ENCODE measurements around the gene KRTAP10-6.
"Not testable (repeated sequence)": the region's sequence is repeated elsewhere in the genome, so short reads cannot be mapped to it uniquely, and the experiment has no call there.

The KRTAP10-6 gene

DNA sequence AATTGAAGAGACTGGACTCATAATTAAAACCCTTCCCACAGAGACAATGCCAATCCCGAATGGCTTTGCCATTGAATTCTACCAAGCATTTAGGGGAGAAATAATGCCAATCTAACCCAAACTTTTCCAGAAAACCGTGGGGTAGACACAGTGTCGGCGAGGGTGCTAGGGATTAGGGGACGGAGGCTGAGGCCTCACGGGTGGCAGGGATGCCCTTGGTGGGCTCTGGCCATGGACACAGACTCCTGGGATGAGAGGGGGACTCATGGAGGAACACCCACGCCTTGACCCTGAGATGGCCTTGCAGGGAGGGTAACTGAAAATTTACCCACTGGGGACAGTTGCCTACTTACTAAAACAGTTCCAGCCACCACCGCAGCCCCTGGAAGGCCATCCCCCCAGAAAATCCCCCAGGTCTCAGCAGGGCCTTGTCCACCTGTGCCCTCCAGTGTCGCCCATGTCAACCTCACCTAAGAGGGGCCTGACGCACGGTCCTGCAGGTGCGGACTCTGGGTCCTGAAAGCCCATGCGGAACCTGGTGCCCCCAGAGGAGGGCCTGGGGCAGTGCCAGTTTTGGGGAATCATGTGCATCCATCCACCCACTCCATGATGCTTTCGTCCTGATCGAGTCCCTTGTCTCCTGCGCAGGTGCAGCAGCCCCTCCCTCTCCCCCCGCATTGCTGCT is 13.8 kb downstream of the KRTAP10-6 start:
- no peak for DNase-seq

DNA sequence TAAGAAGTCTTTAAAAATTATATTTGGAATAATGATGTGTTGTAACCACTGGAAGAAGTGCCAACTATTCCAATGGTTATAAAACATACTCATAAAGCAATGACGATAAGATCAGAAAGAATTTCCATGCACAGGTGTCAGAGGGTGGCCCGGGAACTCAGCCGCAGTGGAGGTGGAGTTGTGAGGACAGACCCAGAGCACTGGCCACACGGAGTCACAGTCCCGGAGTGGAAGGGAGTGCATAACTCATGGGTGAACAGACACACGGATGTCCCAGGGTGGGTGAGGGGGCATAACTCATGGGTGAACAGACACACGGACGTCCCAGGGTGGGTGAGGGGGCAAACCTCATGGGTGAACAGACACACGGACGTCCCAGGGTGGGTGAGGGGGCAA is 16.3 kb downstream of the KRTAP10-6 start:
- DNase-seq = no peak

DNA sequence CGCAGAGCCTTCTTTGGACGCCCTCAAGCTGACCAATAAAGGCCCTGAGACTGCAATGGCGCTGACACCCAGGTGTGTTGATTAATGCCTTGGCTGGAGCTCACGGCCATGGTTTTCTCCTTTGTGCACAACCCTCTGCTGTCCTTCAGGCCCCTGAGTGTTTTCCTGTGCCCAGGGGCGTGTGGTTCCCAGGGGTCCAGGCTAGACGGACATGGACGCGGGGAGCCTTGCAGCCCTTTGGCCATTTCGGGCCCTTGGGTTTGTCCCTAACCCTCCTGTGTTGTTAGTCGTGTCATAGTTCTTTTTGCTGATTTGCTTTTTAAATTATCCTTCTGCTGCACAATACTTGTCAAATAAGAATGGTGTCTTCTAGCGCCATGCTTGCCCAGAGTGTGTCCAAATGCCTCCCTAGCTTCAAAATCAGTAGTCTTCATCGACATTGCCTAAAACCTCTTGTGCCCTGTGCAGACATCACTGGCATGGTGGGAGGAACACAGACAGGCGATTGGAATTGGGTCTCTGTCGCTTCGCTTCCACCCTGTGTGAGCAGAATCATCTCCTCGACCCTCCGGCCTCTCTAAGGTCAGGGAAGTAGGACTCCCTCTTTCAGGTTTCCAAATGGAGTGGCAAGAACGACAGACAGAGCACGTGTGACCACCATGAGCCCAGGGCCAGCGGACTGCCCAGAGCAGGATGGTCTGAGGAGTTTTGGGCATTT is 16.8 kb downstream of the KRTAP10-6 start:
- no peak for DNase-seq

DNA sequence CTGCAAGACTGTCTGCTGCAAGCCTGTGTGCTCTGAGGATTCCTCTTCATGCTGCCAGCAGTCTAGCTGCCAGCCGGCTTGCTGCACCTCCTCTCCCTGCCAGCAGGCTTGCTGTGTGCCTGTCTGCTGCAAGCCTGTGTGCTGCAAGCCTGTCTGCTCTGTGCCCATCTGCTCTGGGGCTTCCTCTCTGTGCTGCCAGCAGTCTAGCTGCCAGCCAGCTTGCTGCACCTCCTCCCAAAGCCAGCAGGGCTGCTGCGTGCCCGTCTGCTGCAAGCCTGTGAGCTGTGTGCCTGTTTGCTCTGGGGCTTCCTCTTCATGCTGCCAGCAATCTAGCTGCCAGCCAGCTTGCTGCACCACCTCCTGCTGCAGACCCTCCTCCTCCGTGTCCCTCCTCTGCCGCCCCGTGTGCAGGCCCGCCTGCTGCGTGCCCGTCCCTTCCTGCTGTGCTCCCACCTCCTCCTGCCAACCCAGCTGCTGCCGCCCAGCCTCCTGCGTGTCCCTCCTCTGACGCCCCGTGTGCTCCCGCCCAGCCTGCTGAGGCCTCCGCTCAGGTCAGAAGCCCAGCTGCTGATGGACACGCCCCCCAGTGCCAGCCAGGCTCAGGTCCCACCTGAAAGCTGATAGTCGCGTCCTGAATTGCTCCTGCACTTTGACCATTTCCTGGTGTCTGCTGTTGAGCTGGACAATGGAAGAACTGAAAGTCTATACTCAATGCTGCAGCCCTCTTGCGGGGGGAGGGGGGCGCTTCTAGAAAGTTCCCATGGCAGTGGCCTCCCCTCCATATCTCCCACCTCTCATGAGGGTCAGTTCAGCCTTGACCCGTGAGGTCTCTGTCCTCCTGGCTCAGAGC is 17.6 kb downstream of the KRTAP10-6 start:
- DNase-seq = no peak

DNA sequence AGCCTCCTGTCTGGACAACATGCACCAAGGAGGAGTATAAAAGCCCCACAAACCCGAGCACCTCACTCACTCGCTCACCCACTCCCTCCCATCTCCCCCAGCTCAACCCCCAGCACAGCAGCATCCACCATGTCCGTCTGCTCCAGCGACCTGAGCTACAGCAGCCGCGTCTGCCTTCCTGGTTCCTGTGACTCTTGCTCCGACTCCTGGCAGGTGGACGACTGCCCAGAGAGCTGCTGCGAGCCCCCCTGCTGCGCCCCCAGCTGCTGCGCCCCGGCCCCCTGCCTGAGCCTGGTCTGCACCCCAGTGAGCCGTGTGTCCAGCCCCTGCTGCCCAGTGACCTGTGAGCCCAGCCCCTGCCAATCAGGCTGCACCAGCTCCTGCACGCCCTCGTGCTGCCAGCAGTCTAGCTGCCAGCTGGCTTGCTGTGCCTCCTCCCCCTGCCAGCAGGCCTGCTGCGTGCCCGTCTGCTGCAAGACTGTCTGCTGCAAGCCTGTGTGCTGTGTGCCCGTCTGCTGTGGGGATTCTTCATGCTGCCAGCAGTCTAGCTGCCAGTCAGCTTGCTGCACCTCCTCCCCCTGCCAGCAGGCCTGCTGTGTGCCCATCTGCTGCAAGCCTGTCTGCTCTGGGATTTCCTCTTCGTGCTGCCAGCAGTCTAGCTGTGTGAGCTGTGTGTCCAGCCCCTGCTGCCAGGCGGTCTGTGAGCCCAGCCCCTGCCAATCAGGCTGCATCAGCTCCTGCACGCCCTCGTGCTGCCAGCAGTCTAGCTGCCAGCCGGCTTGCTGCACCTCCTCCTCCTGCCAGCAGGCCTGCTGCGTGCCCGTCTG is 18.5 kb downstream of the KRTAP10-6 start, which contains the start of gene KRTAP10-4:
Gene KRTAP10-4 (plus strand): TSS at position 100 of the 827 bp plus-strand sequence. CDS start 30 bp downstream, at position 130.
- DNase-seq = not testable (repeated sequence)

DNA sequence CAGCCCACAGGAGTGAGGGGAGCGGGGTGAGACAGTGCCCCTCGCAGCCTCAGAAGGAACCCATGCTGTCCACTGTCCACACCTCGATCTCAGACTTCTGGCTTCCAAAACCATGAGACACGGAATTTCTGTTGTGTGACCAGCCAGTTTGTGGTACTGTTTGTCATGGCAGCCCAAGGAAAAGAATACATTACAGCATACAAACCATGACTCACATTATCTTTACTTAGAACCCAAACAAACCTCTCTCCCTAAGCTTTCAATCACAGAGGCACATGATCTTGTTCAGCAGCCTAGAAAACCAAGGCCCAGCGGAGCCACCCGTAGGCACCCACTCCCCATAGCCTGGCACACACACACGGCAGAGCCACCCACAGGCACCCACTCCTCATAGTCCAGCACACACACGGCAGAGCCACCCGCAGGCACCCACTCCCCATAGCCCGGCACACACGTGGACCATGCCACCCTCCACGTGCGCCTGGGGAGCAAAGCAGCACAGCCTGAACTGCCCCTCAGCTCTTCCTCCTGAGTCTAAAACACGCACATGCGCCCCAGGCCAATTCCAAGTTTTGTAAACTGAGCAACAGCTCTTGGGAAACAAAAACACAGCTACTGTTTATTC is 19.2 kb downstream of the KRTAP10-6 start:
- DNase-seq = no peak

DNA sequence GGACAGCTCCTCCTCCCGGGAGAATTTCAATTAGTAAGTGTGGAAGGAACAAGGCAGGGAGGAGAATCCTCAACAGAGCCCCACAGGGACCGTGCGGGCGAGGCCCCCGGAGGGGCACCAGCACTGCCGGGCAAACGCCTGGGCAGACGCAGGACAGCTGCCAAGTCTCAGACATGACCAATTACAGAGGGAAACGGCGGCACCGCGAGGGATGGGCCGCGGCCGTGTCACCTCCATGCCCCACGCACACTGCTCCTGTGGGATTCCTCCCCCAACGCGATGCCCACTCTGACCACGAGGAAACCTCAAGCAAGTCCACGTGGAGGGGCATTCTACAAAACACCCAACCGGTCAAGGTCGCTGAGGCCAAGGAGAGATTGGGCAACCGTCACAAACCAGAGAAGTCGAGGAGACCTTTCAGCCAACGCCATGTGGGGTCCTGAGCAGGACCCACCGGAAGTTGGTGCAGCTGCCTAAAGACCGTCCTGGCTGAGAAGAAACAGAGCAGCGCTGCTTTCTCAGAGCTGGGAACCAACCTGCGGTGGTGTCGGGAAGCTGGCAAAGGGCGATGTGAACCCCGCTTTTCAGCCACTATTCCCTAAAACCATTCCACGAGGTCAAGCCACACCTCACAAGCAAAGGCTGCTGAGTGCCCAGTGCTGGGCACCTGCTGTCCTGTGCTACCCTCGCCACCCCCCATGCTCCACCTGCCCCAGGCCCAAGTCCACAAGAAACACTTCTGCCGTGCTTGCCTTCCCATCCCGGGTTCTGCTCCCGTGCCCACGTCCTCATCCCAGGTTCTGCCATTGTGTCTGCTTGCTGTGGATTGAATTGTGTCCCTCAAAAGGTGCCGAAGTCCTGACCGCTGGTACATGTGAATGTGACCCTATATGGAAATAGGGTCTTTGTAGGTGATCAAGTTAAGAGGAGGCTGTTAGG is 20.2 kb downstream of the KRTAP10-6 start:
- DNase-seq = no peak

DNA sequence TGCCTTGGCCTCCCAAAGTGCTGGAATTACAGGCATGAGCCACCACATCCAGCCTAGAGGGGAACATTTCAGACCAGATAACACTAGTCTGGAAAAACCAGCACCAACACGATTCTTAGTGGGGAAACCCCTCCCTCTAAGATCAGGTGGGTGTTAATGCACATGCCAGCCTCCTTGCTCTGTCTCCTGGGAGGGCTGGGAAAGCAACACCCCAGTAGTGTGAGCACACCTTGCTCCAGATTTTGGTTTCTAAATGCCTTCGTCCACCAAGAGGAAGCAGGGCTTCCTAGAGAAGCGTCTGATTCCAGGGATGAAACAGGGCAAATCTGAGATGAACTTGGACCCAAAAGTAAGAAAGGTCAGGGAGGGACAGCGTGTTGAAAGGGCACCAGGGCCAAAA is 21.0 kb downstream of the KRTAP10-6 start:
- no peak for DNase-seq

DNA sequence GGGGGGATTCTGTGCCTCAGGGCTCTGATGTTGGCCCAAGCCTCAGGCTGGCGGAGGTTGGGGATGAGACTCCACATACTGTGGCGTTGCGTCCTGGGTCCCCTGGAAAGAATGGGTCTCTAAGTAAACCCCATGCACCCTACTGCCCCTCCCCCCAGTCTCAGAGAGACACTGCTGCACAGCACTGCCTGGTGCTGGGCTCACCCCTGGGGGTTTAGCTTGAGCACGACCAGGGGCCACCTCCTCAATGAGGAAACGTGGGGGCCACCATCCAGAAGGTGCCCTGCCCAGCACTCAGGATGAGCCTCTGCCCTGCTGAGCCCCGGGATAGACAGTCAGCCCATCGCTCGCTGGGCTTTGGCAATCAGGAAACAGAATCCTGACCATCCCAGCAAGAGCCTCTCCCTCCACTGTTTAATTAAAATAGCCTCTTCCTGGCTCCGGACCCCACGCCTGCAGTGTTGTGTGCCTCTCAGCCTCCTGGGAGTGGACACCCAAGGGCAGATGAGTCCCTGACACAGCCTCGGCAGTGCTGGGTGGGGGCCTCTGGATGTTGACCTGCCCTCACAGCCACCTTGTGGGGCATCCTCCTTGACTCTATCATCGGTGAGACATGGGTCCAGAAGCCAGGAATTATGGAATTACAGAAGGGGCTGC is 22.3 kb downstream of the KRTAP10-6 start:
- no peak for DNase-seq

DNA sequence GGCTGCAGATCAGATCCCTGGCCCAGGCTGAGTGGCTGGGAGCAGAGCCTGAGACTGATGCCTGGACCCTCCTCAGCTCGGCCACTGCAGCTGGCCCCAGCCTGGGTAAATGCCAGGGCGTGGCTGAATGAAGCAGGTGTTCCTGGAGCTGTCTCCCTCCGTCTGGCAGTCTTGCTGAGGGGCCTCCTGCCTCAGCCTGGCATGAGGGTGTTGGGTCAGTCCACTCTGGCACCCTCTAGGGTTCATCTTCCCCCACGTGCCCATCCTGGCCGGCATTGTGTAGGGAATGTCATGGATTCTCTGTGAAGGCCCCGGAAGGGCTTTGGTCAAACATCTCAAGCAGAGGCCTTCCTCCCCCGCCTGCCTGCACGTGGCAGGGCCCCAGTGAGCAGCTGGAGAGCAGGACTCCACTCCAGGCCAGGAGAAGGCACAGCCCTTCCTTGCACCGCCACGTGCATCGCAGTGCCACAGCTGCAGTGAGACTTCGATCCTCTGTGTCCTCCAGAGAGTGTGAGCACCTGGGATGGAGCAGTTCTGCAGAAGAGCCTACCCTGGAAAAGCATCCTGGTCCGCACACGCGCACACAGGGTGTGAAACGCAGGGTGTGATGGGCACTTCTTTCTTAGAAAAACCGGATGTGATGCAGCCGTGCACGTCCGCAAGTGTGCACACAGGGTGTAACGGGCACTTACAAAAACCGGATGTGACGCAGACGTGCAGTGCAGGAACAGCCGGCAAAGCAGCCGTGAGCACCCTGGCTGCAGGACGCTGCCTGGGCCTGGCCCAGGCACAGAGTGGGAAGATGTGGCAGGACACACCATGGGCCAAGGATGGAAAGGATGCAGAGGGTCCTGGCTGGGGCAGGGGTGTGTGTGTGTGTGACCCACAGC is 23.4 kb downstream of the KRTAP10-6 start:
- peak; percentile 13 for DNase-seq

DNA sequence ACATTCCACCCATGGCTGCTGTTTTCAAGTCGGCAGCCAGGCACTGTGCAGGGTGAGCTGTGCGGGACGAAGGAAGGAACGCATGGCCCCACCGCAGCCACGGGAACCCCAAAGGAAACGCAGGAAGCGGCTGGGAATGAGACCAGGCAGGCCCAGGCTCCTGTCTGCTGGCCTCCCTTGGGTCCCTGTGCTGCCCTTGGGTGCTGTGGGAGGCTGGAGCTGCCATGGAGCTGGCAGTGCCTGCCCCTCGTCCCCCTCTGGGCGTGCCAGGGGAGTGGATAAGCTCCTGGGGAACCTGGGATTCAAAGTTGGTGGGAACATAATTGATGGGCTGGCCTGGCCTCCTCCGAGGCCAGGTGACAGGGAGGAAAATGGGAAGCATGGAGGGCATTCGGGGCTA is 24.0 kb downstream of the KRTAP10-6 start:
- DNase-seq = no peak

DNA sequence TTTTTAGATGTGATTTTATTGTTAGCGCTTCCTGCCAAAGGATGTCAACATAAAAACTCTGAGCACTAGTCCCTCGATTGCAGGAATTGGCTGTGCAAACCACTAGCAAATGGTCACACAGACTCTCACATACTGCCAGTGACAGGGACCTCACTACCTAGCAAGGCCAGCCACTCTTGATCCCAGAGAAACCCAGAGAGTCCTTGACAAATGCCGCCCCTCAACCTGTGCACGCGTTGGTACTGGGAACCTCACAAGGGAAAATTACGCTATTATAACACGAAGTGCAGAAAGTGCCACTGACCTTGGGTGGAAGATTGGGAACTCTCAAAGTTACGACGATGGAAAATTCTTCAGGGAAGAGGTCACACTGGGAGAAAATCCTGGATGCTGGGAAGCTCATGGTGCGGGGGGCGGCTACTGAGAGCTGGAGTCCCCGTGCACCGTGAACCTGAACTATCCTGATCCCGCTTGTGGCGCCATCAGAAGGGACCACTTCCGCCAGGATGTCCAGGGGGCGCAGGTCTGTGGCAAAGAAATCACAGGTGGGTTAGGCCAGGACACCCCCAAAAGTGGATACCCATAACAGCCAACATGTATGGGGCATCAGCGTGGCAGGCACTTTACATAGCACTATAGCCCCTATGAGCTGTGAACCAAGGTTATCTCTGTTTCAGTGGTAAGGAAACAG is 24.7 kb downstream of the KRTAP10-6 start:
- no peak for DNase-seq

DNA sequence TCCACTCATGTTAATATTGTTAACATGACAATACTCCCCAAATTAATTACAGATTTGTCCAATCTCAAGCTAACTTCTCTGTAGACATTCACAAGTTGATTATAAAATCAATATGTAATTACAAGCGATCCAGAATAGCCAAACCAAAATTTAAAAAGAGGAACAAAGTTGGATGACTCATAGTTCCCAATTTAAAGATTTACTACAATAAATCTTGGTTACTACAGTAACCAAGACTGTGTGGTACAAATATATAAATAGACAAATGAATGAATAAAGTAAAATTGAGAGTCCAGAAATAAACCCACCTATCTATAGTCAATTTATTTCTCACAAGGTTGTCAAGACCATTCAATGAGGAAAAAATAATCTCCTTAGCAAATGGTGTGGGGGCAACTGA is 25.9 kb downstream of the KRTAP10-6 start:
- no peak for DNase-seq

DNA sequence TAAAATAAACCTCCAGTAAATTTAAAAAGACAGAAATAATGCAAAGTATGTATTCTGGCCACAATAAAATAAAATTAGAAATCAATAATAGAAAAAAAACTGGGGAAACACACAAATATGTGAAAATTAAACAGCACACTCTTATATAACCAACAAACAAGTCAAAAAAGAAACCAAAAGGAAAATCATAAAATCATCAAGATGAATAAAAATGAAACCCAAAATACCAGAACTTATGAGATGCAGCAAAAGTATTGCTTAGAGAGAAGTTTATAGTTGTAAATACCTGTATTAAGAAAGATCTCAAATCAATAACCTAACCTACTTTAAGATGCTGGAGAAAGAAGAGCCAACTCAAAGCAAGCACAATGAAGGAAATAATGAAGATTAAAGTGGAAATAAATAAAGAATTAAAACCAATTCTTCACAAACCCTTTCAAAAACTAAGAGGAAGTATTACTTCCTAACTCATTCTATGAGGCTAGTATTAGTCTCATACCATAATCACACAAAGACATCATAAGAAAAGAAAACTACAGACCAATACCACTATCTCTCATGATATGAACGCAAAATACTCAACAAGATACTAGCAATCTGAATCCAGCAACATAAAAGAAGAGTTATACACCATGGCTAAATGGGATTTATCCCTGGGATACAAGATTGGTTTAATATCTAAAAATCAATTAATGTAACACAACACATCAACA is 27.3 kb downstream of the KRTAP10-6 start:
- no peak for DNase-seq

DNA sequence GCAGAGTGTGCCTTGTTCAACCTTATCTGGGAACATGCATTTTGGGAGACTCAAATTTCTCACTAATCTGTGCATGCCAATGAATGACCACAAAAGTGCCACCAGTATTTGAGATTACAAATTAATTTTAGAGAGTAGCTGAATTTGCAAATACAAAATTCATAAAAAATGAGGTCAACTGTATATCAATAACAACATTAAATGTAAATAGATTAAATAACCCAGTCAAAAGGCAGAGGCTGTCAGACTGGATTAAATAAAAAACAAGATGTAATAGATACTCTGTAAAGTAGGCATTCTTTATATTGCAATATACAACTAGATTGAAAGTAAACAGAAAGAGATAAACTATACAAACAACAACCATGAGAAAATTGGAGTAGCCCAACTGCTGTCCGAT is 28.2 kb downstream of the KRTAP10-6 start:
- no peak for DNase-seq

DNA sequence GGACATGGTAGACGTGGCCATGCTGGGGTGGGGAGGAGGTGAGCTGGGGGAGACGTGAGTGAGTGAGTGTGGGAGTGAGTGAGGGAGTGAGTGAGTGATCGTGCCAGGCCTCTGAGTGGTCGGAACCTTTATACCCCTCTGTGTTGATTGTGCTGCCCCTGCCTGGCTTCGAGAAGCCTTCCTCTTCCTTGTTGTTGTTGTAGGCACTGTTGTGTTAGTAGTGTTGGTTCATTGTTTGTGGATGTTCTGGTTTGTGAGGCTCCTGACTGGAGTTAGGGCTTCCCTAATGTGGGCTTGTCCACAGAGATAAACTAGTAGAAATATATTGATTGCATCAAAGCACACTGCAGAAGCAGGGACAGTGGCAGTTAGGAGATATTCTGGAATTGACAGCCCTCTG is 33.6 kb downstream of the KRTAP10-6 start, which contains the start of gene KRTAP10-3:
Gene KRTAP10-3 (minus strand): TSS at position 101 of the 400 bp plus-strand sequence. CDS start 80 bp downstream, at position 21.
- no peak for DNase-seq

DNA sequence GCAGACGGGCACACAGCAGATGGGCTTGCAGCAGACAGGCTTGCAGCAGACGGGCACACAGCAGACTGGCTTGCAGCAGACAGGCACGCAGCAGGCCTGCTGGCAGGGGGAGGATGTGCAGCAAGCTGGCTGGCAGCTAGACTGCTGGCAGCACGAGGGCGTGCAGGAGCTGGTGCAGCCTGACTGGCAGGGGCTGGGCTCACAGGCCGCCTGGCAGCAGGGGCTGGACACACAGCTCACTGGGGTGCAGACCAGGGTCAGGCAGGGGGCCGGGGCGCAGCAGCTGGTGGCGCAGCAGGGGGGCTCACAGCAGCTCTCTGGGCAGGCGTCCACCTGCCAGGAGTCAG is 34.0 kb downstream of the KRTAP10-6 start:
- DNase-seq = not testable (repeated sequence)

Measured in EL (cell line).